ENCODE data around the gene RHBDL3. TPM values are rescaled to one million over a fixed set of nuclear protein-coding genes. Genes with fewer than 3 reads are reported as not detected.
"Not testable (repeated sequence)": the region's sequence is repeated elsewhere in the genome, so short reads cannot be mapped to it uniquely, and the experiment has no call there.

The RHBDL3 gene
- total RNA-seq, 1 experiment from 2014 or later: 2.9 TPM

GRCh38 chr17:32323811-32324491 lies 58.3 kb downstream of the RHBDL3 start:
- DNase-seq (ENCODE audit: low spot score): peak; percentile 17

GRCh38 chr17:32327911-32328310 lies 62.3 kb downstream of the RHBDL3 start:
- DNase-seq (ENCODE audit: low spot score): no peak

- no peak for DNase-seq (ENCODE audit: low spot score)
Measured at GRCh38 chr17:32330147-32330546, 64.5 kb downstream of the RHBDL3 start.

- no peak for DNase-seq (ENCODE audit: low spot score)
Measured at GRCh38 chr17:32331243-32332040, 65.8 kb downstream of the RHBDL3 start.

GRCh38 chr17:32333187-32333586 lies 67.6 kb downstream of the RHBDL3 start:
- no peak for DNase-seq (ENCODE audit: low spot score)

GRCh38 chr17:32335046-32335445 lies 69.4 kb downstream of the RHBDL3 start:
- DNase-seq (ENCODE audit: low spot score): no peak

- DNase-seq (ENCODE audit: low spot score): no peak
Measured at GRCh38 chr17:32335687-32336086, 70.1 kb downstream of the RHBDL3 start.

- DNase-seq (ENCODE audit: low spot score): no peak
Measured at GRCh38 chr17:32341141-32341856, 75.7 kb downstream of the RHBDL3 start.

- DNase-seq (ENCODE audit: low spot score): peak; percentile 58
Measured at GRCh38 chr17:32341857-32342602, 76.4 kb downstream of the RHBDL3 start, which contains the start of gene C17orf75. TSS of gene C17orf75 (minus strand) at chr17:32342173. CDS start at chr17:32342139, 34 bp downstream.

GRCh38 chr17:32342603-32343325 lies 77.1 kb downstream of the RHBDL3 start:
- no peak for DNase-seq (ENCODE audit: low spot score)

- no peak for DNase-seq (ENCODE audit: low spot score)
Measured at GRCh38 chr17:32345951-32346600, 80.4 kb downstream of the RHBDL3 start.

- DNase-seq (ENCODE audit: low spot score): no peak
Measured at GRCh38 chr17:32348483-32348800, 82.8 kb downstream of the RHBDL3 start.

- no peak for DNase-seq (ENCODE audit: low spot score)
Measured at GRCh38 chr17:32349503-32349853, 83.8 kb downstream of the RHBDL3 start.

- peak; percentile 95 for DNase-seq (ENCODE audit: low spot score)
Measured at GRCh38 chr17:32349854-32350665, 84.4 kb downstream of the RHBDL3 start, which contains the start of gene ZNF207. TSS of gene ZNF207 (plus strand) at chr17:32350157. CDS start at chr17:32350286, 129 bp downstream.

- peak; percentile 35 for DNase-seq (ENCODE audit: low spot score)
Measured at GRCh38 chr17:32350666-32351418, 85.2 kb downstream of the RHBDL3 start.

GRCh38 chr17:32352734-32353133 lies 87.1 kb downstream of the RHBDL3 start:
- not testable (repeated sequence) for DNase-seq (ENCODE audit: low spot score)

GRCh38 chr17:32355649-32356377 lies 90.2 kb downstream of the RHBDL3 start:
- no peak for DNase-seq (ENCODE audit: low spot score)

- no peak for DNase-seq (ENCODE audit: low spot score)
Measured at GRCh38 chr17:32356378-32356743, 90.7 kb downstream of the RHBDL3 start.

All from H4 (cell line).